K562 (cell line): ENCODE data around the gene DAAM1. TPM values are rescaled to one million over a fixed set of nuclear protein-coding genes. Genes with fewer than 3 reads are reported as not detected.

ENCODE experiments used
- ATAC-seq: fragments of 200-7000 bp; cut with Tn5 transposase; 3 replicates; pipeline ENCODE4 v1.9.1; 2020; ENCODE audit warnings: moderate library complexity
- BruUV-seq: library from RNA; stranded (reverse); fragments of 400-500 nt; replicated peaks from 2 replicates; lab custom pipeline; 2021; lab: Mats Ljungman, UMichigan
- CTCF ChIA-PET: fragments of 300-600 bp; formaldehyde crosslinking; extraction: SDS; loops from one replicate; lab custom pipeline; 2021; ENCODE audit warnings: low intra/inter-chr PET ratio; lab: Yijun Ruan, JAX
- POLR2A ChIA-PET: fragments of 300-600, 350-650 bp; sonication (Branson Sonifier 250); formaldehyde crosslinking; extraction: SDS; loops from one replicate; lab custom pipeline; 2021; ENCODE audit warnings: antibody characterized with exemption, inconsistent platforms; lab: Yijun Ruan, JAX
- DNase-seq, 4 experiments: peaks; one replicate each; pipeline versions ENCODE4 v3.0.0 to v3.0.0-alpha.2; 2011 to 2018; ENCODE audit warnings: low spot score in 3 of 4, mixed read lengths in 3 of 4; ENCODE audit errors: extremely low read depth in 1 of 4
- FAIRE-seq: peaks from 2 replicates; lab custom pipeline; 2011; peaks lifted over from hg19 to GRCh38; lab: Jason Lieb, UNC
- H2AFZ ChIP-seq: 2 replicates; pipeline ENCODE4 v1.6.0; 2011; ENCODE audit warnings: low read depth, low read length, control low read depth, inconsistent platforms
- H3K27ac ChIP-seq: fragments of 200-600 bp; 3 replicates; pipeline ENCODE4 v1.8.0; 2011; ENCODE audit warnings: low read depth, mild to moderate bottlenecking, control low read depth, inconsistent platforms, low read length, moderate library complexity, mixed read lengths; ENCODE audit errors: extremely low read depth
- H3K27me3 ChIP-seq, 2 experiments: fragments of 300-600 bp in 1 of 2; 2 replicates in 1 of 2; 3 replicates in 1 of 2; pipeline versions ENCODE4 v1.6.0 to v1.8.0; 2011; ENCODE audit warnings: inconsistent platforms in 2 of 2, low read length in 2 of 2, mild to moderate bottlenecking in 1 of 2, mixed read lengths in 1 of 2, moderate library complexity in 1 of 2; ENCODE audit not compliant: control insufficient read depth in 2 of 2, insufficient read depth in 2 of 2
- H3K36me3 ChIP-seq: fragments of 300-600 bp; 3 replicates; pipeline ENCODE4 v1.8.0; 2011; ENCODE audit warnings: mild to moderate bottlenecking, low read length, inconsistent platforms; ENCODE audit not compliant: control insufficient read depth, insufficient read depth
- H3K4me1 ChIP-seq, 2 experiments: fragments of 200-600 bp in 1 of 2; replicated peaks in 1 of 2; 2 replicates in 1 of 2; 3 replicates in 1 of 2; pipeline versions ENCODE4 v1.5.1 to v1.8.0; 2011; ENCODE audit warnings: inconsistent platforms in 2 of 2, low read length in 2 of 2, mild to moderate bottlenecking in 1 of 2, mixed read lengths in 1 of 2, moderate library complexity in 1 of 2; ENCODE audit not compliant: control insufficient read depth in 2 of 2, insufficient read depth in 2 of 2
- H3K4me2 ChIP-seq: 2 replicates; pipeline ENCODE4 v1.6.1; 2011; ENCODE audit warnings: low read length, control low read depth, inconsistent platforms, mixed read lengths; ENCODE audit not compliant: insufficient read depth
- H3K4me3 ChIP-seq: fragments of 200-600 bp; sonication (generic), shearing (Covaris generic); 2 replicates; pipeline ENCODE4 v1.5.1; 2016; ENCODE audit warnings: control low read depth, inconsistent platforms
- H3K79me2 ChIP-seq: fragments of 200-600 bp; 3 replicates; pipeline ENCODE4 v1.8.0; 2011; ENCODE audit warnings: low read length, inconsistent platforms; ENCODE audit not compliant: control insufficient read depth, insufficient read depth
- H3K9ac ChIP-seq, 2 experiments: 2 replicates each; pipeline versions ENCODE4 v1.6.0 to v1.6.1; 2011; ENCODE audit warnings: low read depth in 2 of 2, low read length in 2 of 2, control low read depth in 1 of 2, inconsistent platforms in 1 of 2, mild to moderate bottlenecking in 1 of 2, mixed read lengths in 1 of 2; ENCODE audit not compliant: insufficient read depth in 1 of 2
- H3K9me1 ChIP-seq: one replicate; pipeline ENCODE4 v1.6.0; 2011; ENCODE audit warnings: inconsistent platforms, mild to moderate bottlenecking, low read length, moderate library complexity; ENCODE audit not compliant: control insufficient read depth, insufficient read depth
- H3K9me3 ChIP-seq: replicated peaks from 2 replicates; pipeline ENCODE4 v1.5.1; 2011; ENCODE audit warnings: low read depth, low read length, inconsistent platforms; ENCODE audit not compliant: control insufficient read depth, insufficient read depth
- H4K20me1 ChIP-seq: replicated peaks from 2 replicates; pipeline ENCODE4 v1.6.1; 2011; ENCODE audit warnings: low read length, inconsistent platforms, mixed read lengths; ENCODE audit not compliant: control insufficient read depth, insufficient read depth
- HLTF ChIP-seq: fragments of 450-650 bp; IDR thresholded peaks from 2 replicates; pipeline ENCODE4 v1.6.1; 2016
- SRSF7 ChIP-seq: fragments of 200-400 bp; formaldehyde crosslinking; optimal IDR thresholded peaks from 2 replicates; pipeline ENCODE3; 2017; ENCODE audit warnings: mild to moderate bottlenecking, low read depth, low read length
- ZMIZ1 ChIP-seq, 2 experiments: fragments of 150-350 bp in 1 of 2; IDR thresholded peaks; 2 replicates each; pipeline ENCODE4 v1.6.1; 2012 to 2016; ENCODE audit warnings: low read depth in 2 of 2, low read length in 2 of 2, mild to moderate bottlenecking in 1 of 2, moderate library complexity in 1 of 2
- ZNF146 ChIP-seq: IDR thresholded peaks from one replicate; pipeline ENCODE4 v1.6.1; 2018; ENCODE audit warnings: missing compliant biosample characterization; ENCODE audit not compliant: unreplicated experiment
- ZNF232 ChIP-seq: sonication (generic); formaldehyde crosslinking; IDR thresholded peaks from 2 replicates; pipeline ENCODE4 v1.8.0; 2022; ENCODE audit warnings: mild to moderate bottlenecking, missing genetic modification reagents
- ZNF431 ChIP-seq: sonication (generic); formaldehyde crosslinking; IDR thresholded peaks from 2 replicates; pipeline ENCODE4 v1.8.0; 2022; ENCODE audit warnings: mild to moderate bottlenecking, missing genetic modification reagents
- WGBS: fragments of 100-300 bp; shearing (Covaris generic); methylation state at CpG from one replicate; pipeline ENCODE4 v1.1.6; 2016; ENCODE audit warnings: low coverage, mixed read lengths; ENCODE audit not compliant: insufficient coverage; ENCODE audit errors: missing lambda C conversion rate; 5-methylcytosine and 5-hydroxymethylcytosine counted together
- in situ Hi-C: fragments of 300-500 bp; cut with MboI; formaldehyde crosslinking; loops from 4 replicates; pipeline ENCODE4 v1.15.0; 2018; ENCODE audit warnings: inconsistent platforms, mixed read lengths
- intact Hi-C: fragments of 100-400 bp; cut with micrococcal nuclease; formaldehyde crosslinking; loops from 2 replicates; pipeline ENCODE4 v1.14.2; 2022
- polyA plus RNA-seq, 8 experiments: library from polyadenylated mRNA; depleted of rRNA in 4 of 8; stranded (reverse) in 5 of 8; unstranded in 3 of 8; fragments of >200 nt; fragmentation: Nextera tagmentation in 2 of 8; fragmentation: Illumina TruSeq in 1 of 8; extraction: Ambion mirVana in 2 of 8; extraction: Trizol in 1 of 8; gene quantifications; 2 replicates each; pipeline versions ENCODE4 v1.2.1 to v1.2.3, GENCODE V29; 2011 to 2014; ENCODE audit warnings: inconsistent platforms in 1 of 8, missing spikeins in 1 of 8
- total RNA-seq, 7 experiments: library from RNA; depleted of rRNA in 6 of 7; stranded (reverse); fragments of >200 nt in 6 of 7; fragmentation: Illumina TruSeq in 2 of 7; extraction: Trizol in 2 of 7; gene quantifications; 2 replicates each; pipeline versions ENCODE4 v1.2.1 to v1.2.3, GENCODE V29; 2011 to 2021; ENCODE audit warnings: low replicate concordance in 1 of 7

The DAAM1 gene
- total and polyA plus RNA-seq, 9 of the 15 experiments (the other 6 are each of a cell fraction or from before 2014, with no cell fraction given): 3.6 to 11.6 (median 6.7) TPM

GRCh38 chr14:59281609-59282377 lies 93.3 kb downstream of the DAAM1 start:
- Histone ChIP-seq H3K36me3 (no peaks in the 10 kb centered on the region), H3K9ac (no peak overlapping the region), H3K9me3 (no peaks in the 10 kb centered on the region; the same call in 1 of the 2 replicates), H3K79me2 (no peaks in the 10 kb centered on the region), H3K27me3 (no peaks in the 10 kb centered on the region)
- no peak for ATAC-seq
- 19% methylated on average over 3 of the region's 3 CpGs for WGBS
- CTCF ChIA-PET: no interaction called here
- TF ChIP-seq ZNF146 (no peak), SRSF7 (no peak), ZNF431 (CRISPR knock-in tag) (no peak), ZMIZ1 (IDR thresholded peaks at IDR 0.05; ENCODE audit: low read depth in 2 of 2, low read length in 2 of 2) (no peak), ZNF232 (no peak), HLTF (no peak)
- TF ChIP-seq, all 486 proteins: peak for 0
- Histone ChIP-seq H3K4me2 (no peak overlapping the region), H3K9me1 (no peaks in the 10 kb centered on the region), H3K4me1 (no peaks in the 10 kb centered on the region; a peak in 1 of 5 replicates), H3K27ac (no peak overlapping the region), H3K4me3 (no peak overlapping the region), H4K20me1 (no peaks in the 10 kb centered on the region), H2AFZ (no peak overlapping the region)
- intact Hi-C loops (no loop called here), in situ Hi-C loops (no loop called here)
- DNase-seq: no peak
- POLR2A ChIA-PET: interaction anchor here (0.6 to 1.0 kb wide), 2 partner anchors 48 to 1484 kb away, joined by 3 read pairs; no protein-coding TSS in a partner anchor
- FAIRE-seq: no peak
- BruUV-seq: no TSS peak
